OCI-LY7 (cell line): Measurements from ENCODE around the gene MYO18B. TPM values are rescaled to one million over a fixed set of nuclear protein-coding genes. Genes with fewer than 3 reads are reported as not detected.

Experiments used
- BruUV-seq: library from RNA; stranded (reverse); fragments of 400-500 nt; replicated peaks from 2 replicates; lab custom pipeline; 2021; lab: Mats Ljungman, UMichigan
- CTCF ChIA-PET: fragments of 300-600 bp; sonication (Branson Sonifier 250); formaldehyde crosslinking; loops from one replicate; lab custom pipeline; 2022; ENCODE audit warnings: antibody characterized with exemption; ENCODE audit not compliant: unreplicated experiment; lab: Charles Lee
- POLR2A ChIA-PET: fragments of 300-600 bp; sonication (Branson Sonifier 250); formaldehyde crosslinking; loops from one replicate; lab custom pipeline; 2022; ENCODE audit warnings: antibody characterized with exemption; lab: Charles Lee
- DNase-seq: peaks from one replicate; pipeline ENCODE4 v3.0.0-alpha.2; 2015; ENCODE audit warnings: low spot score
- H2AFZ ChIP-seq: fragments of 200-600 bp; sonication (generic), shearing (Covaris generic); 2 replicates; pipeline ENCODE4 v1.6.1; 2014; ENCODE audit warnings: mild to moderate bottlenecking, antibody characterized with exemption, low read length, moderate library complexity
- H3K27ac ChIP-seq: fragments of 200-600 bp; sonication (generic); 2 replicates; pipeline ENCODE4 v1.5.1; 2014; ENCODE audit warnings: mixed run types, low read depth, mild to moderate bottlenecking, moderate library complexity, low read length, inconsistent platforms; ENCODE audit not compliant: poor library complexity, severe bottlenecking
- H3K36me3 ChIP-seq: fragments of 200-600 bp; sonication (generic); 2 replicates; pipeline ENCODE4 v1.6.1; 2014; ENCODE audit warnings: mild to moderate bottlenecking, antibody characterized with exemption, low read length, moderate library complexity, mixed read lengths; ENCODE audit not compliant: insufficient read depth
- H3K4me1 ChIP-seq: fragments of 200-600 bp; sonication (generic); 2 replicates; pipeline ENCODE4 v1.5.1; 2014; ENCODE audit warnings: mild to moderate bottlenecking, low read length; ENCODE audit not compliant: insufficient read depth, poor library complexity, severe bottlenecking
- H3K4me2 ChIP-seq: fragments of 200-600 bp; sonication (generic); 2 replicates; pipeline ENCODE4 v1.6.1; 2014; ENCODE audit warnings: mild to moderate bottlenecking, low read length
- H3K4me3 ChIP-seq: fragments of 200-600 bp; sonication (generic); 2 replicates; pipeline ENCODE4 v1.5.1; 2014; ENCODE audit warnings: mild to moderate bottlenecking, low read depth, low read length; ENCODE audit not compliant: poor library complexity, severe bottlenecking
- H3K79me2 ChIP-seq: fragments of 200-600 bp; sonication (generic); 2 replicates; pipeline ENCODE4 v1.6.1; 2016; ENCODE audit warnings: low read depth, mild to moderate bottlenecking, low read length, moderate library complexity, mixed read lengths; ENCODE audit not compliant: insufficient read depth
- H3K9me2 ChIP-seq: fragments of 200-600 bp; sonication (generic); 2 replicates; pipeline ENCODE4 v1.6.1; 2016; ENCODE audit warnings: mild to moderate bottlenecking, low read length, mixed read lengths; ENCODE audit not compliant: insufficient read depth
- H3K9me3 ChIP-seq: fragments of 200-600 bp; sonication (generic); 2 replicates; pipeline ENCODE4 v1.6.1; 2014; ENCODE audit warnings: mild to moderate bottlenecking, mixed run types, low read length, mixed read lengths
- H4K20me1 ChIP-seq: fragments of 200-600 bp; sonication (generic); 2 replicates; pipeline ENCODE4 v1.6.1; 2014; ENCODE audit warnings: mild to moderate bottlenecking, antibody characterized with exemption, low read length, moderate library complexity, mixed read lengths; ENCODE audit not compliant: insufficient read depth
- EZH2phosphoT487 ChIP-seq: fragments of 200-600 bp; sonication (generic); IDR thresholded peaks from 2 replicates; pipeline ENCODE4 v1.6.1; 2018; ENCODE audit warnings: low read depth, borderline replicate concordance, mild to moderate bottlenecking, mixed run types, antibody characterized with exemption, low read length, moderate library complexity, mixed read lengths
- intact Hi-C: fragments of 100-400 bp; cut with micrococcal nuclease; formaldehyde crosslinking; loops from one replicate; pipeline ENCODE4 v1.10.0; 2022; ENCODE audit not compliant: unreplicated experiment
- total RNA-seq, 2 experiments: library from RNA; depleted of rRNA in 1 of 2; stranded (reverse); fragments of >200 nt in 1 of 2; shearing (Covaris generic) in 1 of 2; gene quantifications; 2 replicates each; pipeline ENCODE4 v1.2.3, GENCODE V29; 2014 to 2022
- TF ChIP-seq, protein P1 (sequence below): fragments of 200-600 bp; sonication (generic); conservative IDR thresholded peaks from 2 replicates; pipeline ENCODE4 v1.5.1; 2014; ENCODE audit warnings: mild to moderate bottlenecking, antibody characterized with exemption, low read length, moderate library complexity, mixed read lengths

The MYO18B gene
- total RNA-seq, 2 experiments from 2014 or later = not detected

DNA sequence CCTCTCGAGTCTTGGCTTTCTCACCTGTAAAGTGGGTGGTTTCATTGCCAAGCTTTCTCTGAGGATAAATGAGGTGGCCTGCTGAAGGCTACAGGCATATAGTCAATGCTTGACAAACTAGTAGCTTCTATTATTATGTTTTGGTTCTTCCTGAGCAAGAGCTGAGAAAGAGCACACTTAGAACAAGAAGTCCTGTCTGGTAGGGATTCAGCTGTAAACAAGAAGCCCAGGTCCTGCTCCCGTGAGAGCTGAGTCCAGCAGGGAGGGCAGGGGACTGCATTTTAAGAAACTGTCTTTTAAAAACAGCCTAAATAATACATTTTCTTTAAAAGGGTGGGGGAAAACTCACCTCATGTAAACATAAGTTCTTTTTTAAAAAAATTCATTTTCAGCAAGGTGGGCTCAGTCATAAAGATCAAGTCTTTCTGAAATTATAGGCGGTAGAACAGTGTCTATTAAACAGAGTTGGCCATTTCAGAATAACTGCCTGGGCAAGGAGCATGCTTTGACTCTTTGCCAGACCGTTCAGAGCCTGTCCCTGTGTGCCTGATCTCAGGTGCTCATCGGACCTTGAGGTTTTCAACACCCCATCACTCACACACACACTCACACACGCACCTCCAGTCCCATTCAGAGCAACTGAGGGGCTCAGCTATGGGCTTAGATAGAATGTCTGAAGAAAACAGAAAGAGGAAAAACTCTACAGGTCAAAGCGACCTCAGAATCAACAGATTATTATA, 29.2 kb upstream of the MYO18B start:
- intact Hi-C loops = no loop called here
- Histone ChIP-seq H4K20me1 (no peaks in the 10 kb centered on the region), H3K27ac (no peak overlapping the region), H3K36me3 (peaks cover 17% of the 10 kb centered on the region; the same call in 1 of the 2 replicates), H2AFZ (no peak overlapping the region), H3K4me3 (no peak overlapping the region), H3K9me2 (no peaks in the 10 kb centered on the region), H3K4me1 (no peaks in the 10 kb centered on the region), H3K4me2 (no peak overlapping the region), H3K9me3 (no peaks in the 10 kb centered on the region), H3K79me2 (no peaks in the 10 kb centered on the region)
- no peak for TF ChIP-seq EZH2phosphoT487
- TF ChIP-seq, protein P1, sequence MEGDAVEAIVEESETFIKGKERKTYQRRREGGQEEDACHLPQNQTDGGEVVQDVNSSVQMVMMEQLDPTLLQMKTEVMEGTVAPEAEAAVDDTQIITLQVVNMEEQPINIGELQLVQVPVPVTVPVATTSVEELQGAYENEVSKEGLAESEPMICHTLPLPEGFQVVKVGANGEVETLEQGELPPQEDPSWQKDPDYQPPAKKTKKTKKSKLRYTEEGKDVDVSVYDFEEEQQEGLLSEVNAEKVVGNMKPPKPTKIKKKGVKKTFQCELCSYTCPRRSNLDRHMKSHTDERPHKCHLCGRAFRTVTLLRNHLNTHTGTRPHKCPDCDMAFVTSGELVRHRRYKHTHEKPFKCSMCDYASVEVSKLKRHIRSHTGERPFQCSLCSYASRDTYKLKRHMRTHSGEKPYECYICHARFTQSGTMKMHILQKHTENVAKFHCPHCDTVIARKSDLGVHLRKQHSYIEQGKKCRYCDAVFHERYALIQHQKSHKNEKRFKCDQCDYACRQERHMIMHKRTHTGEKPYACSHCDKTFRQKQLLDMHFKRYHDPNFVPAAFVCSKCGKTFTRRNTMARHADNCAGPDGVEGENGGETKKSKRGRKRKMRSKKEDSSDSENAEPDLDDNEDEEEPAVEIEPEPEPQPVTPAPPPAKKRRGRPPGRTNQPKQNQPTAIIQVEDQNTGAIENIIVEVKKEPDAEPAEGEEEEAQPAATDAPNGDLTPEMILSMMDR = no peak
- DNase-seq = no peak
- ChIA-PET POLR2A (no interaction called here), CTCF (no interaction called here)
- no TSS peak for BruUV-seq

DNA sequence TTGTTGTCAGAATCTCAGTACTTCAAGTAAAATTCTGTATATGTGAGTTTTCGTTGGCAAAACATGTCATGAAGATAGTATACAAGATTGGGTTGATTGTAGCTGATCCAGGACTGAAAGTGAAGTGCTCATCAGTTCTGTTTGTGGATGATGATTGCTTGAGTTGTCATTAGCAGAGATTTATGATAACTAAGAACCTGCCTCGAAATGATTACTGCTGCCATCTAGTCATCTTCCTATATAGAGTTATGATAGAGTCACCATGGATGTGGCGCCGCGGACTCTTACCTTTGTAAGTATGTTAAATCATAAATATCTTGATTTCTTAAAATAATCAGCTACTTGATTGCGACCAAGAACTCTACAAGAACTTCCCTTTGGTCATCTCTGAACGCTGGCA, 27.9 kb upstream of the MYO18B start:
- POLR2A ChIA-PET = interaction anchor here (0.7 kb wide), 1 partner anchor 403 kb away, joined by 3 read pairs; no protein-coding TSS in a partner anchor
- TF ChIP-seq, protein P1 = no peak
- TF ChIP-seq EZH2phosphoT487 = no peak
- no peaks in the 10 kb centered on the region for H3K9me3 ChIP-seq
- no peak overlapping the region for H3K4me2 ChIP-seq
- no peak overlapping the region for H2AFZ ChIP-seq
- CTCF ChIA-PET = no interaction called here
- H3K79me2 ChIP-seq = no peaks in the 10 kb centered on the region
- H3K4me1 ChIP-seq = no peaks in the 10 kb centered on the region
- intact Hi-C loops = no loop called here
- H3K36me3 ChIP-seq = peaks cover 17% of the 10 kb centered on the region; the same call in 1 of the 2 replicates
- no peaks in the 10 kb centered on the region for H4K20me1 ChIP-seq
- H3K4me3 ChIP-seq = no peak overlapping the region
- no peak for DNase-seq
- no peak overlapping the region for H3K27ac ChIP-seq
- no TSS peak for BruUV-seq
- no peaks in the 10 kb centered on the region for H3K9me2 ChIP-seq

DNA sequence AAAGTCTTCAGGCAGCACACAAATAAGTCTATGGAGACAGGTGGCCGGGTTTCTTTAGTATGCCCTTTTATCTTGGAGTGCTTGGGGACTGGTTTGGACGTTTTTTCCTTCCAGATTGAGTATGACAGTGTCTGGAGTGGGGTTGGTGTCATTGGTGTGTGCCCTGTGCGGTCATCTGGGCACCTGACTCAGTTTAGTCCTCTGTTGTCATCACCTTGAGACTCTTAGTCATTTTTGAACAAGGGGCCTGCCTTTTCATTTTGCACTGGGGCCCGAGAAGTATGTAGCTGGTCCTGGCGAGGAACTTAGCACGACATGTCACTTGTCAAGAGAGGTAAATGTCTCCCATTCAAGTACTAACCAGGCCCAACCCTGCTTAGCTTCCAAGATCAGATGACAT, 27.2 kb upstream of the MYO18B start:
- H3K4me3 ChIP-seq = no peak overlapping the region

More for the DNA sequence above, 27.2 kb upstream of the MYO18B start:
- Histone ChIP-seq H3K4me1 (no peaks in the 10 kb centered on the region), H4K20me1 (no peaks in the 10 kb centered on the region), H3K9me2 (no peaks in the 10 kb centered on the region), H2AFZ (no peak overlapping the region), H3K36me3 (peaks cover 17% of the 10 kb centered on the region; the same call in 1 of the 2 replicates), H3K79me2 (no peaks in the 10 kb centered on the region), H3K9me3 (no peaks in the 10 kb centered on the region), H3K27ac (no peak overlapping the region), H3K4me2 (no peak overlapping the region)
- BruUV-seq = no TSS peak
- CTCF ChIA-PET = no interaction called here
- intact Hi-C loops = no loop called here
- no peak for DNase-seq
- TF ChIP-seq, protein P1 = no peak
- no peak for TF ChIP-seq EZH2phosphoT487
- POLR2A ChIA-PET = interaction anchor here (0.7 kb wide), 1 partner anchor 404 kb away, joined by 3 read pairs; no protein-coding TSS in a partner anchor
